IMR-90 (cell line): Measurements from ENCODE around the gene E2F3.

Experiments used
- BHLHE40 ChIP-seq: fragments of 150-350 bp; IDR thresholded peaks from 2 replicates; pipeline ENCODE4 v1.6.1; 2016; ENCODE audit warnings: mild to moderate bottlenecking, low read depth, low read length
- CEBPB ChIP-seq: IDR thresholded peaks from 2 replicates; pipeline ENCODE4 v1.6.1; 2012; ENCODE audit warnings: low read depth, low read length, improper control_type of control experiment
- CHD1 ChIP-seq: IDR thresholded peaks from 2 replicates; pipeline ENCODE4 v1.6.1; 2012; ENCODE audit warnings: low read depth, low read length, improper control_type of control experiment
- CTCF ChIP-seq: conservative IDR thresholded peaks from 2 replicates; pipeline ENCODE4 v1.5.1; 2012; ENCODE audit warnings: mild to moderate bottlenecking, low read depth, low read length, improper control_type of control experiment
- ELK1 ChIP-seq: fragments of 150-350 bp; IDR thresholded peaks from 2 replicates; pipeline ENCODE4 v1.6.1; 2016; ENCODE audit warnings: low read depth, mild to moderate bottlenecking, low read length, moderate library complexity, borderline replicate concordance
- MAZ ChIP-seq: IDR thresholded peaks from 2 replicates; pipeline ENCODE4 v1.6.1; 2012; ENCODE audit warnings: low read depth, mild to moderate bottlenecking, low read length, improper control_type of control experiment, moderate library complexity, borderline replicate concordance
- MXI1 ChIP-seq: IDR thresholded peaks from 2 replicates; pipeline ENCODE4 v1.6.1; 2012; ENCODE audit warnings: low read depth, mild to moderate bottlenecking, low read length, moderate library complexity, borderline replicate concordance
- POLR2A ChIP-seq: IDR thresholded peaks from 2 replicates; pipeline ENCODE4 v1.6.1; 2012; ENCODE audit warnings: mild to moderate bottlenecking, low read depth, low read length
- RAD21 ChIP-seq: IDR thresholded peaks from 2 replicates; pipeline ENCODE4 v1.6.1; 2012; ENCODE audit warnings: low read length, improper control_type of control experiment
- RCOR1 ChIP-seq: IDR thresholded peaks from 2 replicates; pipeline ENCODE4 v1.6.1; 2012; ENCODE audit warnings: mild to moderate bottlenecking, low read length, improper control_type of control experiment; ENCODE audit not compliant: insufficient replicate concordance
- RFX5 ChIP-seq: IDR thresholded peaks from 2 replicates; pipeline ENCODE4 v1.8.0; 2012; ENCODE audit warnings: low read depth, mild to moderate bottlenecking, low read length, moderate library complexity
- SMC3 ChIP-seq: fragments of 150-350 bp; IDR thresholded peaks from 2 replicates; pipeline ENCODE4 v1.6.1; 2016; ENCODE audit warnings: low read depth, mild to moderate bottlenecking, antibody characterized with exemption, low read length, moderate library complexity
- TF ChIP-seq, protein P1 (sequence below): fragments of 150-350 bp; IDR thresholded peaks from 2 replicates; pipeline ENCODE4 v1.6.1; 2017; ENCODE audit warnings: mild to moderate bottlenecking, antibody characterized with exemption, low read length, low read depth

GRCh38 chr6:20483887-20484497, 82.3 kb downstream of the E2F3 start:
- no peak for TF ChIP-seq CTCF
- TF ChIP-seq RAD21, result no peak
- no peak for TF ChIP-seq POLR2A
- TF ChIP-seq MXI1, result no peak
- TF ChIP-seq BHLHE40, result no peak
- no peak for TF ChIP-seq RCOR1
- TF ChIP-seq, protein P1, sequence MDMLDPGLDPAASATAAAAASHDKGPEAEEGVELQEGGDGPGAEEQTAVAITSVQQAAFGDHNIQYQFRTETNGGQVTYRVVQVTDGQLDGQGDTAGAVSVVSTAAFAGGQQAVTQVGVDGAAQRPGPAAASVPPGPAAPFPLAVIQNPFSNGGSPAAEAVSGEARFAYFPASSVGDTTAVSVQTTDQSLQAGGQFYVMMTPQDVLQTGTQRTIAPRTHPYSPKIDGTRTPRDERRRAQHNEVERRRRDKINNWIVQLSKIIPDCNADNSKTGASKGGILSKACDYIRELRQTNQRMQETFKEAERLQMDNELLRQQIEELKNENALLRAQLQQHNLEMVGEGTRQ, result no peak
- no peak for TF ChIP-seq ELK1
- no peak for TF ChIP-seq CEBPB
- no peak for TF ChIP-seq MAZ
- no peak for TF ChIP-seq CHD1
- TF ChIP-seq RFX5, result no peak
- no peak for TF ChIP-seq SMC3
